HFF-Myc (cell line): Measurements from ENCODE around the gene TAL1.

ENCODE experiments used
- DNase-seq: peaks from one replicate; pipeline ENCODE4 v3.0.0-alpha.2; 2011; ENCODE audit warnings: low read depth; ENCODE audit errors: extremely low read depth
- H3K4me3 ChIP-seq: replicated peaks from 2 replicates; pipeline ENCODE4 v1.5.1; 2011; ENCODE audit warnings: low read depth, mild to moderate bottlenecking, control low read depth, low read length
- TF ChIP-seq, protein P1 (sequence below): IDR thresholded peaks from 2 replicates; pipeline ENCODE4 v1.5.1; 2012; ENCODE audit warnings: mild to moderate bottlenecking, low read depth, low read length, control low read depth; ENCODE audit errors: missing control alignments

TAL1 gene

DNA sequence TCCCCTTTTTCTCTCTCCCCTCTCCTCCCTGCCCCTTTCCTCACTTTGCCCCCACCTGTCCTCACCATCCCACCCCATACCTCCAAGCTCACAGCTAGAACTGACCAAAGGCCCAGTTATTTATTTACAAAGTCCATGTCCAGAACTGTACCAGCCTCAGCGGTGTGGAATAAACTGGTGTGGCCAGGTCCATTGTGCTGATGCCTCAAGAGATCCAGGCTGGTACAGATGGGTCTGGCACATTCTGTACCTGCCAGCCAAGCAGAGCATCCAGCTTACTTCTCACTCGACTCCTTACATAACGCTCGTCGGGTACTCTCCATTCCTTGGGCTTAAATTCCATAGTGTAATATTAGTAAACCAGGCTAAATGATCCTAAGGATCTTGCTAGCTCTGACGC, 54.0 kb downstream of the TAL1 start:
- no peak for DNase-seq
- TF ChIP-seq, protein P1, sequence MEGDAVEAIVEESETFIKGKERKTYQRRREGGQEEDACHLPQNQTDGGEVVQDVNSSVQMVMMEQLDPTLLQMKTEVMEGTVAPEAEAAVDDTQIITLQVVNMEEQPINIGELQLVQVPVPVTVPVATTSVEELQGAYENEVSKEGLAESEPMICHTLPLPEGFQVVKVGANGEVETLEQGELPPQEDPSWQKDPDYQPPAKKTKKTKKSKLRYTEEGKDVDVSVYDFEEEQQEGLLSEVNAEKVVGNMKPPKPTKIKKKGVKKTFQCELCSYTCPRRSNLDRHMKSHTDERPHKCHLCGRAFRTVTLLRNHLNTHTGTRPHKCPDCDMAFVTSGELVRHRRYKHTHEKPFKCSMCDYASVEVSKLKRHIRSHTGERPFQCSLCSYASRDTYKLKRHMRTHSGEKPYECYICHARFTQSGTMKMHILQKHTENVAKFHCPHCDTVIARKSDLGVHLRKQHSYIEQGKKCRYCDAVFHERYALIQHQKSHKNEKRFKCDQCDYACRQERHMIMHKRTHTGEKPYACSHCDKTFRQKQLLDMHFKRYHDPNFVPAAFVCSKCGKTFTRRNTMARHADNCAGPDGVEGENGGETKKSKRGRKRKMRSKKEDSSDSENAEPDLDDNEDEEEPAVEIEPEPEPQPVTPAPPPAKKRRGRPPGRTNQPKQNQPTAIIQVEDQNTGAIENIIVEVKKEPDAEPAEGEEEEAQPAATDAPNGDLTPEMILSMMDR, result no peak
- H3K4me3 ChIP-seq, result no peak overlapping the region

DNA sequence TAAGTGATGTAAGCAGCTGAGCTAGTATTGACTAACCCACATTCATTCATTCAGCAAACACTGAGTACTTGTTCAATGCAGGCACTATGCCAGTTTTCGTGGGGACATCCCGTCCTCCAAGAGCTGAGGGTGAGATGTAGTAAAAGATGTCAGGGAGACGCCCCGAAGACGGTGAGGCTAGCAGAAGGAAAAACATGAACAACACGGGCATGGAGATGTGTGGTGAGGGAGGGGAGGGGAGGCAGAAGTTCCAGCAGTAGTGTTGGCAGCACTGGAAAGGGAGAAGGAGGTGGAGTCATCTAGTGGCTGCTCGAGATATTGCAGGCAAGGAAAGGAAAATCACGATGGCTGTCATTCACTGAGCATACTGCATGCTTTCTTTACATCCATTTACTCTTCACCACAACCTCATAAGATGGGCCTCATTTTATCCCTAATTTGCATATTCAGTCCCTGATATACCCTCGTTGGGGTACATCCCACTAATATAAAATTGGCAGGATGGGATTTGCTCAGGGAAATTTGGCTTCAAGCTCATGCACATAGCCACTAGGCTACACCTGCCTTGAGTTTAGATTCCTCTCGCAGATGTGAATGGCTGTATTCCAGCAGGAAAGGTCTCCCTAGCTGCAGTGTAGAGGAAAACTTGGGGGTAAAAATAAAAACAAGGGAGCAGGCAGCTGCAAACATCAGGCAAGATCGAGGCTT, 56.6 kb downstream of the TAL1 start:
- no peak overlapping the region for H3K4me3 ChIP-seq
- DNase-seq, result no peak
- TF ChIP-seq, protein P1, result peak; percentile 94

DNA sequence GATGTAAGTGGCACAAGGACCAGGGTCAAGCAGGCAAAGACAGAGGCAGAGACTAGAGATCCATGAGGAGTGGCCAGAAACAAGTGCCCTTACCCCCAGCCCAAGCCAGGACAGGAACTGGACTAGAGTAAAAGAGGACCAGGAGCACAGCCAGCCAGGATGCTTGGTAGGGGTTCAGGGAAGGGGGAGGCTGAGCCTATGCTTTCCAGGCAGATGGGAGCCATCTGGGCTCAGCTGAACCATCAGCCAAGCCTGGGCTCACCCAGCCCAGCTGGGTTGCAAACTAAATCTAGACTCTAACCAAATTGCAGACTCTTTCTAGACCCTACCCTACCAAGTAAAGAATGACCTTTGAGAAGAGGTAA, 57.4 kb downstream of the TAL1 start:
- TF ChIP-seq, protein P1, result no peak
- H3K4me3 ChIP-seq, result no peak overlapping the region

DNA sequence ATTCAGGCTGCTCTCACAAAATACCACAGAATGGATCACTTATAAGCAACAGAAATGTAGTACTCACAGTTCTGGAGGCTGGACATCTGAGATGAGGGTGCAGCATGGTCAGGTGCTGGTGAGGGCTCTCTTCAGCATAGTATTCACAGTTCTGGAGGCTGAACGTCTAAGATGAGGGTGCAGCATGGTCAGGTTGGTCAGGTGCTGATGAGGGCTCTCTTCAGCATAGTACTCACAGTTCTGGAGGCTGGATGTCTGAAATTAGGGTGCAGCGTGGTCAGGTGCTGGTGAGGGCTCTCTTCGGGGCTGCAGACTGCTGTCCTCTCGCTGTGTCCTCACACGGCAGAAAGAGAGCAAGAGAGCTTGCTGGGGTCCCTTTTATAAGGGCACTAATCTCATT, 59.2 kb downstream of the TAL1 start:
- TF ChIP-seq, protein P1, result no peak
- DNase-seq, result no peak
- H3K4me3 ChIP-seq, result no peak overlapping the region

More for the DNA sequence above, 57.4 kb downstream of the TAL1 start:
- DNase-seq, result no peak
